ENCODE measurements around the gene CPXM2.

DNA sequence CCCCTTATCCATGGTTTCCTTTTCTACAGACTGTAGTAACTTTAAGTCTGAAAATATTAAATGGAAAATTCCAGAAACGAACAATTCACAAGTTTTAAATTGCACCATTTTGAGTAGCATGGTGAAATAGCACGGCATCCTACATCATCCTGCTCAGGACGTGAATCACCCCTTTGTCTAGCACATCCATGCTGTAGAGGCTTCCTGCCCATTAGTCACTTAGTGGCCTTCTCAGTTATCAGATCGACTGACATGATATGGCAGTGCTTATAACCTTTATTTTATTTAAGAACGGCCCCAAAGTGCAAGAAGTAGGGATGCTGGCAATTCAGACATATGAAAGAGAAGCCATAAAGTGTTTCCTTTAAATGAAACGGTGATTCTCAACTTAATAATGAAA lies 82.7 kb downstream of the CPXM2 start:
- no peak for TF ChIP-seq SIN3A (IDR thresholded peaks at IDR 0.05; ENCODE audit: borderline replicate concordance, insufficient read depth, low read length)
- TF ChIP-seq, protein P1, sequence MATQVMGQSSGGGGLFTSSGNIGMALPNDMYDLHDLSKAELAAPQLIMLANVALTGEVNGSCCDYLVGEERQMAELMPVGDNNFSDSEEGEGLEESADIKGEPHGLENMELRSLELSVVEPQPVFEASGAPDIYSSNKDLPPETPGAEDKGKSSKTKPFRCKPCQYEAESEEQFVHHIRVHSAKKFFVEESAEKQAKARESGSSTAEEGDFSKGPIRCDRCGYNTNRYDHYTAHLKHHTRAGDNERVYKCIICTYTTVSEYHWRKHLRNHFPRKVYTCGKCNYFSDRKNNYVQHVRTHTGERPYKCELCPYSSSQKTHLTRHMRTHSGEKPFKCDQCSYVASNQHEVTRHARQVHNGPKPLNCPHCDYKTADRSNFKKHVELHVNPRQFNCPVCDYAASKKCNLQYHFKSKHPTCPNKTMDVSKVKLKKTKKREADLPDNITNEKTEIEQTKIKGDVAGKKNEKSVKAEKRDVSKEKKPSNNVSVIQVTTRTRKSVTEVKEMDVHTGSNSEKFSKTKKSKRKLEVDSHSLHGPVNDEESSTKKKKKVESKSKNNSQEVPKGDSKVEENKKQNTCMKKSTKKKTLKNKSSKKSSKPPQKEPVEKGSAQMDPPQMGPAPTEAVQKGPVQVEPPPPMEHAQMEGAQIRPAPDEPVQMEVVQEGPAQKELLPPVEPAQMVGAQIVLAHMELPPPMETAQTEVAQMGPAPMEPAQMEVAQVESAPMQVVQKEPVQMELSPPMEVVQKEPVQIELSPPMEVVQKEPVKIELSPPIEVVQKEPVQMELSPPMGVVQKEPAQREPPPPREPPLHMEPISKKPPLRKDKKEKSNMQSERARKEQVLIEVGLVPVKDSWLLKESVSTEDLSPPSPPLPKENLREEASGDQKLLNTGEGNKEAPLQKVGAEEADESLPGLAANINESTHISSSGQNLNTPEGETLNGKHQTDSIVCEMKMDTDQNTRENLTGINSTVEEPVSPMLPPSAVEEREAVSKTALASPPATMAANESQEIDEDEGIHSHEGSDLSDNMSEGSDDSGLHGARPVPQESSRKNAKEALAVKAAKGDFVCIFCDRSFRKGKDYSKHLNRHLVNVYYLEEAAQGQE (IDR thresholded peaks at IDR 0.05; ENCODE audit: insufficient read depth in 1 of 2, low read depth in 2 of 2, low read length in 2 of 2), result no peak
- TF ChIP-seq FOXP2 (optimal IDR thresholded peaks at IDR 0.05; ENCODE audit: borderline replicate concordance, extremely low read depth, extremely low read length, insufficient read depth), result no peak
- TF ChIP-seq POLR2AphosphoS5 (IDR thresholded peaks at IDR 0.05; ENCODE audit: low read depth, low read length), result no peak
- no peak for TF ChIP-seq TAF1 (IDR thresholded peaks at IDR 0.05; ENCODE audit: borderline replicate concordance, insufficient read depth, low read length)
